Measurements from ENCODE around the gene RHOT2. TPM values are rescaled to one million over a fixed set of nuclear protein-coding genes. Genes with fewer than 3 reads are reported as not detected.

RHOT2 gene
- total and polyA plus RNA-seq, 12 donors: 34.7 to 462 (median 89.2) TPM

DNA sequence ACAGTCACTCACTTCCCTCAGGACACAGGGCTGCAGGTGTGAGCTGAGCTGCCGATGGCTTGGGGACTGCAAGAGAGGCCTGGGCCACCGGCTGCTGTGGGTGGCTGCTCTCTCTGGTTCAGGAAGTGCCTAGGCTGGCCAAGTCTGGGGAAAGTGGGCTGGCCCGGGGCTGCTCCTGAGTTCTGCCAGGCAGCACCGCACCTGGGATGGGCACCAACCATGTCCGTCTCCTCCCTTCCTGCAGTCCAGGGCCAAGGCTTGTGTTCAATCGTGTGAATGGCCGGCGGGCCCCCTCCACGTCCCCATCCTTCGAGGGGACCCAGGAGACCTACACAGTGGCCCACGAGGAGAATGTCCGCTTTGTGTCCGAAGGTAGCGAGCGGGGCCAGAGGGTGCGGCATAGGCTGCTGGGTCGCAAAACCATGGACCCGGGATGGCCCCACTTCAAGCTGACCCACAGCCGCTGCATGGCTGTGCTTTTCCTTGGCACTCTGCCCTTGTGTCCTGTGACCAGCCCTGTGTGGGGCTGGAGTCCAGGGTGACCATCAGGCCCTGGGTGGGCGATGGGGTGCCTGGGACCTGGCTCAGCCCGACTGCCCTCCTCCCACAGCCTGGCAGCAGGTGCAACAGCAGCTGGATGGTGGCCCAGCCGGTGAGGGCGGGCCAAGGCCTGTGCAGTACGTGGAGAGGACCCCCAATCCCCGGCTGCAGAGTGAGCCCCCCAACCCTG is 20.6 kb upstream of the RHOT2 start:
- WGBS, 4 donors: 62 to 74% (median 74%) methylated on average over 10 to 25 of the region's 25 CpGs
- Histone ChIP-seq H3K27ac (peak overlapping the region in 4 of 5 donors; percentile 47 to 95 (median 80)), H3K4me3 (no peak overlapping the region), H3K27me3 (no peaks in the 10 kb centered on the region), H3K9me3 (replicated peaks in 1 of 3) (no peaks in the 10 kb centered on the region), H3K36me3 (replicated peaks in 1 of 2) (no peaks in the 10 kb centered on the region), H3K4me1 (replicated peaks in 1 of 2) (peaks cover 73 to 85% of the 10 kb centered on the region in 2 donors)
- TF ChIP-seq POLR2A (IDR thresholded peaks at IDR 0.05): no peak
- TF ChIP-seq, protein P1, sequence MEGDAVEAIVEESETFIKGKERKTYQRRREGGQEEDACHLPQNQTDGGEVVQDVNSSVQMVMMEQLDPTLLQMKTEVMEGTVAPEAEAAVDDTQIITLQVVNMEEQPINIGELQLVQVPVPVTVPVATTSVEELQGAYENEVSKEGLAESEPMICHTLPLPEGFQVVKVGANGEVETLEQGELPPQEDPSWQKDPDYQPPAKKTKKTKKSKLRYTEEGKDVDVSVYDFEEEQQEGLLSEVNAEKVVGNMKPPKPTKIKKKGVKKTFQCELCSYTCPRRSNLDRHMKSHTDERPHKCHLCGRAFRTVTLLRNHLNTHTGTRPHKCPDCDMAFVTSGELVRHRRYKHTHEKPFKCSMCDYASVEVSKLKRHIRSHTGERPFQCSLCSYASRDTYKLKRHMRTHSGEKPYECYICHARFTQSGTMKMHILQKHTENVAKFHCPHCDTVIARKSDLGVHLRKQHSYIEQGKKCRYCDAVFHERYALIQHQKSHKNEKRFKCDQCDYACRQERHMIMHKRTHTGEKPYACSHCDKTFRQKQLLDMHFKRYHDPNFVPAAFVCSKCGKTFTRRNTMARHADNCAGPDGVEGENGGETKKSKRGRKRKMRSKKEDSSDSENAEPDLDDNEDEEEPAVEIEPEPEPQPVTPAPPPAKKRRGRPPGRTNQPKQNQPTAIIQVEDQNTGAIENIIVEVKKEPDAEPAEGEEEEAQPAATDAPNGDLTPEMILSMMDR (IDR thresholded peaks at IDR 0.05): no peak
- peak in 2 of 7 donors; percentile 55 to 70 for DNase-seq
- intact Hi-C loops (cut with DNase I): no loop called here

DNA sequence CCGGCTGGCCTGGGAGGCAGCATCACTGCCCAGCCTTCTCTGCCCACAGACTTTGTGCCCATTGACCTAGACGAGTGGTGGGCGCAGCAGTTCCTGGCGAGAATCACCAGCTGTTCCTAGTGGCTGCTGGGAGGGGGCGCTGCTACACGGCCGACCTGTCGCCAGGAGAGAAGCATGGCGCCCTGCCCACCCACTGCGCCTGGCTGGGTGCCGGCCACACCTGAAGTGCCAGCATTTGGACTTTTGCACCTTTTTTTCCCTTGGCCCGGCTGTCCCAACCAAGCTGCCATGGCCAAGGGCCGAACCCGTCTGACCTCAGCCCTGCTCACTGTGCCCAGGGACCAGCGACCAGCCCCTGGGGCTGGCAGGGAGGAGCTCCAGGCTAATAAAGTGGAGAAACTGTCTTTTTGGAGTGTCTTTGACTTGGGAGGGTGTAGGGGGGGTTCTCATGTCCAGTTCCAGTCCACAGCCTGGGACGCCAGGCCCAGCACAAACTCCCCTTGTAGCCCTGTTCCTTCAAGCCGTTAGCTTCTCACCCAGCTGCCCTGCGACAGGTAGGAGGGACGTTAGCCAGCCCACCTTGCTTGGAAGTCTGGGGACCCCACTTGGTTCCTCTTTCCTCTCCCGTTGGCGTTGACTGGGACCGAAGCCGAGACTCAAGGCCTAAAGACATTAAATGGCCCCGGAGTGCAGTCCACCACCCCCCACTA is 19.7 kb upstream of the RHOT2 start:
- intact Hi-C loops (cut with DNase I): no loop called here
- no peak for TF ChIP-seq POLR2A (IDR thresholded peaks at IDR 0.05)
- TF ChIP-seq, protein P1 (IDR thresholded peaks at IDR 0.05): peak in 4 of 6 experiments; percentile 10 to 44 (median 24)
- Histone ChIP-seq H3K9me3 (replicated peaks in 1 of 3) (no peaks in the 10 kb centered on the region), H3K4me1 (replicated peaks in 1 of 2) (peaks cover 73 to 81% of the 10 kb centered on the region in 2 donors), H3K36me3 (replicated peaks in 1 of 2) (no peaks in the 10 kb centered on the region), H3K27ac (peak overlapping the region; percentile 68 to 95 (median 85)), H3K27me3 (no peaks in the 10 kb centered on the region), H3K4me3 (peak overlapping the region in 2 of 4 donors; percentile 33 to 64)
- peak in 3 of 7 donors; percentile 48 to 73 (median 65) for DNase-seq
- WGBS, 4 donors: 46 to 50% (median 48%) methylated on average over 12 to 24 of the region's 24 CpGs

DNA sequence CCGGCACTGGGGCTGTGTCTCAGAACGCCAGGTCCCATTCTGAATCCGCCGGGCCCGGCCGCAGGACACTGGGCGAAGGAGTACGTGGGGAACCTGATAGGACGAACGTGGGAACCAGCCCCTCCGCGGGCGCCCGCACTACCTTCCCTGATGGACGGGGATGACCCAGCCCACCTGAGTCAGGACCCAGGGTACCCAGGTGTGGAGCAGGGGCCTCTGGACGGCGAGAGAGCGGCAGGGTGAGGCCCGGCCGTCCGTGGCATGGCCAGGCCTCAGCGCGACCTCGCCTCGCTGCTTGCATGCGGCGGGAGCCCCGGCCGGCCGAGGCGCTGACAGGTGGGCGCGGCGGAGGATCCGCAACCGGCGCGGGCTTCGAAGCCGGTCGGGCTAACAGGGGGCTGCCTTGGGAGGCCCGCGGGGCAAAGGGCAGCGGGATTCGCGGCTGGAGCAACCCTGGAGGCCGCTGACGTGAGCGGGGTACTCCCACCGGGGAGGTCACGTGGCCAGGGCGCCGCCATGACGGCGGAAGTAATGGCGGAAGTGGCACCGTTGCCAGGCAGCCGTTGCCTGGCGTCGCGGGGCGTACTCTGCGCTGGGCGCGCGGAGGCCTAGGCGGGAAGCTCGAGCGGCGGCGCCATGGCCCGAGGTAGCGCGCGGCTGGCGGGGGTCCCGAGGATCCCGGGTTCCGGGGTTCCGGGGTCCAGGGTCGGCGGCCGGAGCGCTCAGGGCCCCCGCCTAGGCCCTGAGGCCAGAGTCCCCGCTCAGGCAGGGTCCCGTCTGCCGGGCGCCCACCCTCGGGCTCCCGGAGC is 18.9 kb upstream of the RHOT2 start, which contains the start of gene WDR90:
Gene WDR90 (plus strand): TSS at position 585 of the 809 bp plus-strand sequence. CDS start 52 bp downstream, at position 637.
- intact Hi-C loops (cut with DNase I): no loop called here
- H3K4me3 ChIP-seq: peak within 1 kb of the TSS in 2 of 4 donors; percentile 33 to 64
- no peaks in the 10 kb centered on the region for H3K9me3 ChIP-seq (replicated peaks in 1 of 3)
- H3K27ac ChIP-seq: peak within 1 kb of the TSS; percentile 68 to 95 (median 85)
- peak; percentile 93 to 96 (median 95) for DNase-seq
- peaks cover 66 to 74% of the 10 kb centered on the region in 2 donors for H3K4me1 ChIP-seq (replicated peaks in 1 of 2)
- WGBS, 4 donors: 0 to 5% (median 3%) methylated on average over 12 to 91 of the region's 91 CpGs
- TF ChIP-seq, protein P1 (IDR thresholded peaks at IDR 0.05): no peak
- peak; percentile 40 to 57 for TF ChIP-seq POLR2A (IDR thresholded peaks at IDR 0.05)
- H3K27me3 ChIP-seq: no peaks in the 10 kb centered on the region
- H3K36me3 ChIP-seq (replicated peaks in 1 of 2): no peaks in the 10 kb centered on the region

Data from adrenal gland (tissue), 12 donors.